ENCODE measurements around the gene TCN2. TPM values are rescaled to one million over a fixed set of nuclear protein-coding genes. Genes with fewer than 3 reads are reported as not detected.
"Not testable (repeated sequence)": the region's sequence is repeated elsewhere in the genome, so short reads cannot be mapped to it uniquely, and the experiment has no call there.

The TCN2 gene
- total RNA-seq, 1 donor from 2014 or later, result 4.1 TPM

- no peak overlapping the region for H3K4me3 Mint-ChIP-seq (ENCODE audit: unreplicated experiment)
- no peaks in the 10 kb centered on the region for H3K4me1 Mint-ChIP-seq (ENCODE audit: low read depth, unreplicated experiment)
- no peak for DNase-seq
- no peak for TF ChIP-seq CTCF (IDR thresholded peaks at IDR 0.05; ENCODE audit: partially characterized antibody, unreplicated experiment)
- no peaks in the 10 kb centered on the region for H3K27me3 Mint-ChIP-seq (ENCODE audit: unreplicated experiment)
- H3K9me3 Mint-ChIP-seq (ENCODE audit: unreplicated experiment), result no peaks in the 10 kb centered on the region
- H3K36me3 Mint-ChIP-seq (ENCODE audit: unreplicated experiment), result peaks cover 5% of the 10 kb centered on the region
- no peak overlapping the region for H3K27ac Mint-ChIP-seq (ENCODE audit: unreplicated experiment)
Observed at GRCh38 chr22:30614268-30614667, 7.3 kb downstream of the TCN2 start.

DNA sequence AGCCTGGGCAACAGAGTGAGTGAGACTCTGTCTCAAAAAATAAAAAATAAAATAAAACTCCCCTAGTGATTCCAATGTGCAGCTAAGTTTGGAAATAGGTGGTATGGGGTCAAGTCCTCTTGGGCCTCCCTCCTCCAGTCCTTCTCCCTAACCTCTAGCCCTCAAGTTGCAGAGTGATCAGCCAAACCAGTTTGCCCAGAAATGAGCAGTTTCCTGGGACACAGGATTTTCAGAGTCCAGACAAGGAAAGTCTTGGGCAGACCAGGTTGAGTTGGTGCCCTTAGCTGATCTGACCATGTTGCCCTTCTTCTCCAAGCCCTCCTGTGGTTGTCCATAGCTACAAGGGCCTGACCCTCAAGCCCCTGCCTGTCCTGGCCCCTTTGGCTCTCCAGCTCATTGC lies 7.9 kb downstream of the TCN2 start:
- Mint-ChIP-seq H3K27me3 (ENCODE audit: unreplicated experiment) (no peaks in the 10 kb centered on the region), H3K27ac (ENCODE audit: unreplicated experiment) (no peak overlapping the region), H3K4me1 (ENCODE audit: low read depth, unreplicated experiment) (no peaks in the 10 kb centered on the region), H3K36me3 (ENCODE audit: unreplicated experiment) (peaks cover 5% of the 10 kb centered on the region), H3K9me3 (ENCODE audit: unreplicated experiment) (no peaks in the 10 kb centered on the region), H3K4me3 (ENCODE audit: unreplicated experiment) (no peak overlapping the region)
- DNase-seq, result no peak
- no peak for TF ChIP-seq CTCF (IDR thresholded peaks at IDR 0.05; ENCODE audit: partially characterized antibody, unreplicated experiment)

- H3K27ac Mint-ChIP-seq (ENCODE audit: unreplicated experiment), result no peak overlapping the region
- no peak for TF ChIP-seq CTCF (IDR thresholded peaks at IDR 0.05; ENCODE audit: partially characterized antibody, unreplicated experiment)
- no peaks in the 10 kb centered on the region for H3K4me1 Mint-ChIP-seq (ENCODE audit: low read depth, unreplicated experiment)
- H3K36me3 Mint-ChIP-seq (ENCODE audit: unreplicated experiment), result peaks cover 5% of the 10 kb centered on the region
- no peak for DNase-seq
- no peak overlapping the region for H3K4me3 Mint-ChIP-seq (ENCODE audit: unreplicated experiment)
- no peaks in the 10 kb centered on the region for H3K27me3 Mint-ChIP-seq (ENCODE audit: unreplicated experiment)
- no peaks in the 10 kb centered on the region for H3K9me3 Mint-ChIP-seq (ENCODE audit: unreplicated experiment)
Observed at GRCh38 chr22:30615543-30615954, 8.6 kb downstream of the TCN2 start.

GRCh38 chr22:30617819-30618218 lies 10.8 kb downstream of the TCN2 start:
- peaks cover 2% of the 10 kb centered on the region for H3K9me3 Mint-ChIP-seq (ENCODE audit: unreplicated experiment)

DNA sequence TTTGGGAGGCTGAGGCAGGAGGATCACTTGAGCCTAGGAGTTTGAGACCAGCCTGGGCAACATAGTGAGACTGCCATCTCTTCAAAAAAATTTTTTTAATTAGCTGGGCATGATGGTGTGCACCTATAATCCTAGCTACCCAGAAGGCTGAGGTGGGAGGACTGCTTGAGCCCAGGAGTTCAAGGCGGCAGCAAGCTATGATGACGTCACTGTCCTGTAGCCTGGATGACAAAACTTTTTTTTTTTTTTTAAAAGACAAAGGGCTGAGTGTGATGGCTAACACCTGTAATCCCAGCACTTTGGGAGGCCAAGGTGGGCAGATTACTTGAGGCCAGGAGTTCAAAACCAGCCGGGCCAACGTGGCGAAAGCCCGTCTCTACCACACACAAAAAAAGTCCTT lies 12.9 kb downstream of the TCN2 start:
- not testable (repeated sequence) for H3K9me3 Mint-ChIP-seq (ENCODE audit: unreplicated experiment); H3K36me3 Mint-ChIP-seq (ENCODE audit: unreplicated experiment); H3K4me3 Mint-ChIP-seq (ENCODE audit: unreplicated experiment); DNase-seq; H3K27ac Mint-ChIP-seq (ENCODE audit: unreplicated experiment); H3K27me3 Mint-ChIP-seq (ENCODE audit: unreplicated experiment); H3K4me1 Mint-ChIP-seq (ENCODE audit: low read depth, unreplicated experiment)

More at GRCh38 chr22:30617819-30618218, 10.8 kb downstream of the TCN2 start:
- no peak for DNase-seq
- no peaks in the 10 kb centered on the region for H3K4me1 Mint-ChIP-seq (ENCODE audit: low read depth, unreplicated experiment)
- no peak overlapping the region for H3K4me3 Mint-ChIP-seq (ENCODE audit: unreplicated experiment)
- peaks cover 5% of the 10 kb centered on the region for H3K36me3 Mint-ChIP-seq (ENCODE audit: unreplicated experiment)
- TF ChIP-seq CTCF (IDR thresholded peaks at IDR 0.05; ENCODE audit: partially characterized antibody, unreplicated experiment), result no peak
- H3K27ac Mint-ChIP-seq (ENCODE audit: unreplicated experiment), result no peak overlapping the region
- no peaks in the 10 kb centered on the region for H3K27me3 Mint-ChIP-seq (ENCODE audit: unreplicated experiment)

- peaks cover 3% of the 10 kb centered on the region for H3K9me3 Mint-ChIP-seq (ENCODE audit: unreplicated experiment)
- no peak overlapping the region for H3K27ac Mint-ChIP-seq (ENCODE audit: unreplicated experiment)
- H3K27me3 Mint-ChIP-seq (ENCODE audit: unreplicated experiment), result peaks cover 5% of the 10 kb centered on the region
- no peaks in the 10 kb centered on the region for H3K4me1 Mint-ChIP-seq (ENCODE audit: low read depth, unreplicated experiment)
- no peak for TF ChIP-seq CTCF (IDR thresholded peaks at IDR 0.05; ENCODE audit: partially characterized antibody, unreplicated experiment)
- no peak overlapping the region for H3K4me3 Mint-ChIP-seq (ENCODE audit: unreplicated experiment)
- DNase-seq, result no peak
- H3K36me3 Mint-ChIP-seq (ENCODE audit: unreplicated experiment), result no peaks in the 10 kb centered on the region
Observed at GRCh38 chr22:30626413-30626812, 19.4 kb downstream of the TCN2 start.
